HepG2 (cell line): Measurements from ENCODE around the gene TMCC2. TPM values are rescaled to one million over a fixed set of nuclear protein-coding genes. Genes with fewer than 3 reads are reported as not detected.

Experiments used
- ATM ChIP-seq: fragments of 450-650 bp; IDR thresholded peaks from 2 replicates; pipeline ENCODE4 v1.7.1; 2017; ENCODE audit warnings: mild to moderate bottlenecking, borderline replicate concordance
- CC2D1A ChIP-seq: sonication (generic); formaldehyde crosslinking; IDR thresholded peaks from 2 replicates; pipeline ENCODE4 v1.8.1; 2023; ENCODE audit warnings: mild to moderate bottlenecking, missing genetic modification reagents
- E2F2 ChIP-seq: sonication (generic); formaldehyde crosslinking; IDR thresholded peaks from 2 replicates; pipeline ENCODE4 v1.4.0; 2020; ENCODE audit warnings: missing genetic modification reagents, borderline replicate concordance
- FOXP1 ChIP-seq, 2 experiments: fragments of 450-650 bp in 1 of 2; IDR thresholded peaks; 2 replicates each; pipeline ENCODE4 v1.6.1; 2017 to 2018; ENCODE audit warnings: antibody characterized with exemption in 1 of 2
- GTF3A ChIP-seq: sonication (generic); formaldehyde crosslinking; conservative IDR thresholded peaks from 2 replicates; pipeline ENCODE4 v1.4.0; 2020; ENCODE audit warnings: mild to moderate bottlenecking, missing genetic modification reagents
- HNF1B ChIP-seq: sonication (generic); formaldehyde crosslinking; IDR thresholded peaks from 2 replicates; pipeline ENCODE4 v1.5.1; 2020; ENCODE audit warnings: mild to moderate bottlenecking, moderate library complexity, missing genetic modification reagents
- IRF1 ChIP-seq: sonication (generic); formaldehyde crosslinking; IDR thresholded peaks from 2 replicates; pipeline ENCODE4 v1.4.0; 2020; ENCODE audit warnings: low read depth, mild to moderate bottlenecking, missing genetic modification reagents
- JARID2 ChIP-seq: sonication (generic); formaldehyde crosslinking; IDR thresholded peaks from 2 replicates; pipeline ENCODE4 v1.8.1; 2023; ENCODE audit warnings: missing genetic modification reagents, inconsistent platforms; ENCODE audit not compliant: insufficient replicate concordance
- KMT2B ChIP-seq: IDR thresholded peaks from 2 replicates; pipeline ENCODE4 v1.6.1; 2016; ENCODE audit warnings: missing genetic modification reagents, missing compliant biosample characterization
- MEF2D ChIP-seq: sonication (generic); formaldehyde crosslinking; IDR thresholded peaks from 2 replicates; pipeline ENCODE4 v1.5.1; 2020; ENCODE audit warnings: mild to moderate bottlenecking, missing genetic modification reagents
- PHF21A ChIP-seq: sonication (generic); formaldehyde crosslinking; IDR thresholded peaks from 2 replicates; pipeline ENCODE4 v1.5.0; 2020; ENCODE audit warnings: mild to moderate bottlenecking, missing genetic modification reagents
- PHF5A ChIP-seq: IDR thresholded peaks from one replicate; pipeline ENCODE4 v1.6.1; 2018; ENCODE audit warnings: low read depth, missing genetic modification reagents; ENCODE audit not compliant: unreplicated experiment
- PLRG1 ChIP-seq: fragments of 450-650 bp; conservative IDR thresholded peaks from 2 replicates; pipeline ENCODE4 v1.6.1; 2016
- POLR2A ChIP-seq, 2 experiments: IDR thresholded peaks; 2 replicates each; pipeline ENCODE4 v1.6.1; 2011; ENCODE audit warnings: low read depth in 2 of 2, low read length in 2 of 2, mild to moderate bottlenecking in 1 of 2, moderate library complexity in 1 of 2; ENCODE audit not compliant: insufficient read depth in 1 of 2
- PRPF4 ChIP-seq: fragments of 200-400 bp; formaldehyde crosslinking; IDR thresholded peaks from 2 replicates; pipeline ENCODE4 v1.6.1; 2016; ENCODE audit warnings: low read length, low read depth; ENCODE audit not compliant: poor library complexity, severe bottlenecking
- SETDB1 ChIP-seq: sonication (generic); formaldehyde crosslinking; IDR thresholded peaks from 2 replicates; pipeline ENCODE4 v1.5.1; 2020; ENCODE audit warnings: missing genetic modification reagents, mild to moderate bottlenecking, borderline replicate concordance
- ZBTB21 ChIP-seq: sonication (generic); formaldehyde crosslinking; IDR thresholded peaks from 2 replicates; pipeline ENCODE4 v1.4.0; 2020; ENCODE audit warnings: missing genetic modification reagents
- ZNF205 ChIP-seq: IDR thresholded peaks from 2 replicates; pipeline ENCODE4 v1.6.1; 2018; ENCODE audit warnings: missing biosample characterization, missing genetic modification reagents
- ZNF224 ChIP-seq: sonication (generic); formaldehyde crosslinking; IDR thresholded peaks from 2 replicates; pipeline ENCODE4 v1.5.0; 2020; ENCODE audit warnings: mild to moderate bottlenecking, missing genetic modification reagents
- ZNF331 ChIP-seq: sonication (generic); formaldehyde crosslinking; IDR thresholded peaks from 2 replicates; pipeline ENCODE4 v1.4.0; 2020; ENCODE audit warnings: missing genetic modification reagents
- ZNF337 ChIP-seq: sonication (generic); formaldehyde crosslinking; IDR thresholded peaks from 2 replicates; pipeline ENCODE4 v1.5.1; 2020; ENCODE audit warnings: missing genetic modification reagents, low read depth, mild to moderate bottlenecking, borderline replicate concordance
- ZNF432 ChIP-seq: sonication (generic); formaldehyde crosslinking; IDR thresholded peaks from 2 replicates; pipeline ENCODE4 v1.5.0; 2020; ENCODE audit warnings: missing genetic modification reagents, mild to moderate bottlenecking, borderline replicate concordance
- ZNF691 ChIP-seq: sonication (generic); formaldehyde crosslinking; IDR thresholded peaks from 2 replicates; pipeline ENCODE4 v1.4.0; 2020; ENCODE audit warnings: missing genetic modification reagents, low read depth, mild to moderate bottlenecking, borderline replicate concordance
- polyA plus RNA-seq, 8 experiments: library from polyadenylated mRNA; depleted of rRNA in 3 of 8; stranded (reverse) in 7 of 8; unstranded in 1 of 8; fragments of >200 nt; fragmentation: Illumina TruSeq in 4 of 8; extraction: Trizol in 4 of 8; gene quantifications; 2 replicates each; pipeline versions ENCODE4 v1.2.1 to v1.2.3, GENCODE V29; 2011 to 2016; ENCODE audit warnings: low read depth in 4 of 8, missing spikeins in 1 of 8, mixed read lengths in 1 of 8; ENCODE audit not compliant: insufficient read depth in 1 of 8
- total RNA-seq, 5 experiments: library from RNA; depleted of rRNA; stranded (reverse); fragments of >200 nt; fragmentation: Illumina TruSeq; extraction: Trizol; gene quantifications; 2 replicates each; pipeline ENCODE4 v1.2.3, GENCODE V29; 2016; ENCODE audit warnings: low read depth in 1 of 5
- TF ChIP-seq, protein P1 (sequence below): sonication (generic); formaldehyde crosslinking; conservative IDR thresholded peaks from 2 replicates; pipeline ENCODE4 v1.4.0; 2020; ENCODE audit warnings: missing genetic modification reagents

TMCC2 gene
- total and polyA plus RNA-seq, 2 of the 13 experiments (the other 11 are each of a cell fraction or from before 2014, with no cell fraction given): 0.12 to 0.24 TPM

DNA sequence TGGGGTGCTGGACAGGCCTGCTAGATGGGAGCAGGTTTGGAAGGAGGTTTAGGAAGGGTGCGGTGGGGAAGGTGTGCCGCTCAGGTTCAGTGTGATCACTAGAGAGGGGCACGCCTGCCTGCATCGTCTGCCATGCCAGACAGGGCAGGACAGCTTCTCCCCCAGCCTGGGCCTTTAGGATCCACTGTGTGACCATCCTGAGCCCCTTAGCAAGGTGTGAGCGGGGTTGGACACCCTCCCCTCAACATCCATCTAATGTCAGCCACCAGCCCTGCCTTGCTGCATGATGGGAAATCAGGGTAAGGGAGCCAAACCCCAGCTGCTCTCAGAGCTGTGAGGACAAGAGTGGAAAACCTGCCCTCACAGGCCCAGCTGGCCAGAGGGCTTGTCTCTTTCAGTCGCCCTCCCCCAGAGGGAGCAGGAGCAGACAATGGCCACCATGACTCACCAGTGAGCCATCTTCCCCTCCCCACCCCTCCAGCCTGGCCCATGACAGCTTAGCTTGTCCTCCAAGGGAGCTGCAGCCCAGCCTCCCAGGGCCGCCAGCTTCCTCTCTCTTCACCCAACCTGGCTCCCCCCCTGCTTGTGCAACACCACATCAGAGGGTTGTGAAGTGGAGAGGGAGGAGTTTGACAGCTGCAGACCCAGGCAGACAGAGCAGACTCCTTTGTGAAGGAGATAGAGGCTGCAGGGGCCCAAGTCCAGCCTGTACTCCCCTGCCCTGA, 56.8 kb downstream of the TMCC2 start (continued):
- peak; percentile 65; the same call in 1 of the 2 replicates for TF ChIP-seq HNF1B (CRISPR knock-in tag)
- TF ChIP-seq ZBTB21: no peak
- TF ChIP-seq E2F2 (CRISPR knock-in tag): no peak
- 0 out of 2 replicates have a peak, but pooled peaks have one; percentile 19 for TF ChIP-seq ZNF205 (CRISPR knock-in tag)
- TF ChIP-seq FOXP1 (IDR thresholded peaks at IDR 0.05): no peak
- peak; percentile 31; the same call in 1 of the 2 replicates for TF ChIP-seq FOXP1 (CRISPR knock-in tag; IDR thresholded peaks at IDR 0.05)
- no peak for TF ChIP-seq CC2D1A
- peak; percentile 45; the same call in 1 of the 2 replicates for TF ChIP-seq MEF2D (CRISPR knock-in tag)
- no peak for TF ChIP-seq POLR2A (IDR thresholded peaks at IDR 0.05; ENCODE audit: insufficient read depth in 1 of 2, low read depth in 2 of 2, low read length in 2 of 2)
- peak; percentile 86 for TF ChIP-seq PHF21A (CRISPR knock-in tag)
- TF ChIP-seq ZNF337 (CRISPR knock-in tag): no peak
- TF ChIP-seq ZNF432 (CRISPR knock-in tag): no peak
- TF ChIP-seq, protein P1, sequence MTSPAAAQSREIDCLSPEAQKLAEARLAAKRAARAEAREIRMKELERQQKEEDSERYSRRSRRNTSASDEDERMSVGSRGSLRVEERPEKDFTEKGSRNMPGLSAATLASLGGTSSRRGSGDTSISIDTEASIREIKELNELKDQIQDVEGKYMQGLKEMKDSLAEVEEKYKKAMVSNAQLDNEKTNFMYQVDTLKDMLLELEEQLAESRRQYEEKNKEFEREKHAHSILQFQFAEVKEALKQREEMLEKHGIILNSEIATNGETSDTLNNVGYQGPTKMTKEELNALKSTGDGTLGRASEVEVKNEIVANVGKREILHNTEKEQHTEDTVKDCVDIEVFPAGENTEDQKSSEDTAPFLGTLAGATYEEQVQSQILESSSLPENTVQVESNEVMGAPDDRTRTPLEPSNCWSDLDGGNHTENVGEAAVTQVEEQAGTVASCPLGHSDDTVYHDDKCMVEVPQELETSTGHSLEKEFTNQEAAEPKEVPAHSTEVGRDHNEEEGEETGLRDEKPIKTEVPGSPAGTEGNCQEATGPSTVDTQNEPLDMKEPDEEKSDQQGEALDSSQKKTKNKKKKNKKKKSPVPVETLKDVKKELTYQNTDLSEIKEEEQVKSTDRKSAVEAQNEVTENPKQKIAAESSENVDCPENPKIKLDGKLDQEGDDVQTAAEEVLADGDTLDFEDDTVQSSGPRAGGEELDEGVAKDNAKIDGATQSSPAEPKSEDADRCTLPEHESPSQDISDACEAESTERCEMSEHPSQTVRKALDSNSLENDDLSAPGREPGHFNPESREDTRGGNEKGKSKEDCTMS (CRISPR knock-in tag): no peak
- TF ChIP-seq ATM: no peak
- peak; percentile 82; the same call in 1 of the 2 replicates for TF ChIP-seq ZNF331 (CRISPR knock-in tag)
- no peak for TF ChIP-seq PRPF4
- TF ChIP-seq ZNF224 (CRISPR knock-in tag): no peak
- TF ChIP-seq PLRG1: no peak
- no peak for TF ChIP-seq JARID2 (CRISPR knock-in tag)
- no peak for TF ChIP-seq SETDB1 (CRISPR knock-in tag)
- no peak for TF ChIP-seq IRF1 (CRISPR knock-in tag)
- 0 out of 2 replicates have a peak, but pooled peaks have one; percentile 15 for TF ChIP-seq KMT2B
- no peak for TF ChIP-seq GTF3A (CRISPR knock-in tag)
- TF ChIP-seq PHF5A (CRISPR knock-in tag): no peak
- TF ChIP-seq ZNF691 (CRISPR knock-in tag): peak; percentile 87; the same call in 1 of the 2 replicates
